ENCODE data around the gene MOGAT1. TPM values are rescaled to one million over a fixed set of nuclear protein-coding genes. Genes with fewer than 3 reads are reported as not detected.

Gene MOGAT1
- total RNA-seq, 1 donor from 2014 or later = 0.44 TPM

- H3K9me3 ChIP-seq (replicated peaks) = no peaks in the 10 kb centered on the region
- DNase-seq = no peak
- H3K4me1 ChIP-seq = no peaks in the 10 kb centered on the region
- no peak for TF ChIP-seq CTCF (IDR thresholded peaks at IDR 0.05; ENCODE audit: borderline replicate concordance)
- peaks cover 7% of the 10 kb centered on the region for H3K27me3 ChIP-seq (ENCODE audit: low read depth)
- no peak overlapping the region for H3K27ac ChIP-seq (replicated peaks)
- H3K36me3 ChIP-seq = no peaks in the 10 kb centered on the region
- intact Hi-C loops (cut with micrococcal nuclease) = no loop called here
- H3K4me3 ChIP-seq = no peak overlapping the region
These were observed 26.8 kb downstream of the MOGAT1 start for GRCh38 chr2:222698276-222698675.

GRCh38 chr2:222701233-222701632, 29.8 kb downstream of the MOGAT1 start:
- Histone ChIP-seq H3K4me1 (no peaks in the 10 kb centered on the region), H3K27me3 (ENCODE audit: low read depth) (peaks cover 7% of the 10 kb centered on the region), H3K4me3 (no peak overlapping the region), H3K27ac (replicated peaks) (no peak overlapping the region), H3K9me3 (replicated peaks) (no peaks in the 10 kb centered on the region), H3K36me3 (no peaks in the 10 kb centered on the region)
- intact Hi-C loops (cut with micrococcal nuclease) = no loop called here
- no peak for TF ChIP-seq CTCF (IDR thresholded peaks at IDR 0.05; ENCODE audit: borderline replicate concordance)
- no peak for DNase-seq

GRCh38 chr2:222701721-222702131, 30.3 kb downstream of the MOGAT1 start:
- no peaks in the 10 kb centered on the region for H3K36me3 ChIP-seq
- no peaks in the 10 kb centered on the region for H3K4me1 ChIP-seq
- intact Hi-C loops (cut with micrococcal nuclease) = no loop called here
- no peak for TF ChIP-seq CTCF (IDR thresholded peaks at IDR 0.05; ENCODE audit: borderline replicate concordance)
- H3K27me3 ChIP-seq (ENCODE audit: low read depth) = peaks cover 7% of the 10 kb centered on the region
- no peaks in the 10 kb centered on the region for H3K9me3 ChIP-seq (replicated peaks)
- no peak overlapping the region for H3K4me3 ChIP-seq
- DNase-seq = no peak
- no peak overlapping the region for H3K27ac ChIP-seq (replicated peaks)

- Histone ChIP-seq H3K9me3 (replicated peaks) (no peaks in the 10 kb centered on the region), H3K27me3 (ENCODE audit: low read depth) (peaks cover 7% of the 10 kb centered on the region), H3K36me3 (no peaks in the 10 kb centered on the region), H3K4me3 (no peak overlapping the region), H3K4me1 (peaks cover 3% of the 10 kb centered on the region), H3K27ac (replicated peaks) (no peak overlapping the region)
- no peak for TF ChIP-seq CTCF (IDR thresholded peaks at IDR 0.05; ENCODE audit: borderline replicate concordance)
- no peak for DNase-seq
- intact Hi-C loops (cut with micrococcal nuclease) = no loop called here
These were observed 31.6 kb downstream of the MOGAT1 start for GRCh38 chr2:222703091-222703490.

- Histone ChIP-seq H3K27me3 (ENCODE audit: low read depth) (peaks cover 7% of the 10 kb centered on the region), H3K36me3 (no peaks in the 10 kb centered on the region), H3K27ac (replicated peaks) (no peak overlapping the region), H3K4me1 (peaks cover 10% of the 10 kb centered on the region), H3K9me3 (replicated peaks) (no peaks in the 10 kb centered on the region), H3K4me3 (no peak overlapping the region)
- no peak for TF ChIP-seq CTCF (IDR thresholded peaks at IDR 0.05; ENCODE audit: borderline replicate concordance)
- DNase-seq = no peak
- intact Hi-C loops (cut with micrococcal nuclease) = no loop called here
These were observed 32.4 kb downstream of the MOGAT1 start for GRCh38 chr2:222703886-222704285.

- H3K27me3 ChIP-seq (ENCODE audit: low read depth) = no peaks in the 10 kb centered on the region
- no peak overlapping the region for H3K27ac ChIP-seq (replicated peaks)
- no peak for DNase-seq
- H3K4me3 ChIP-seq = no peak overlapping the region
- peaks cover 21% of the 10 kb centered on the region for H3K4me1 ChIP-seq
- intact Hi-C loops (cut with micrococcal nuclease) = loop anchor here (5.0 kb wide), 1 partner anchor 156 kb away; the partner anchor contains the start of gene ACSL3
- no peaks in the 10 kb centered on the region for H3K36me3 ChIP-seq
- no peaks in the 10 kb centered on the region for H3K9me3 ChIP-seq (replicated peaks)
- no peak for TF ChIP-seq CTCF (IDR thresholded peaks at IDR 0.05; ENCODE audit: borderline replicate concordance)
These were observed 35.2 kb downstream of the MOGAT1 start for GRCh38 chr2:222706616-222707015.
